HepG2 (cell line): ENCODE data around the gene VPS25. TPM values are rescaled to one million over a fixed set of nuclear protein-coding genes. Genes with fewer than 3 reads are reported as not detected.

Source experiments
- ADNP ChIP-seq: sonication (generic); formaldehyde crosslinking; IDR thresholded peaks from 2 replicates; pipeline ENCODE4 v1.4.0; 2020; ENCODE audit warnings: missing genetic modification reagents
- ATAD3A ChIP-seq: sonication (generic); formaldehyde crosslinking; IDR thresholded peaks from 2 replicates; pipeline ENCODE4 v1.4.0; 2020; ENCODE audit warnings: missing genetic modification reagents
- ATF5 ChIP-seq: sonication (generic); formaldehyde crosslinking; IDR thresholded peaks from 2 replicates; pipeline ENCODE4 v1.4.0; 2020; ENCODE audit warnings: mild to moderate bottlenecking, low read depth, missing genetic modification reagents
- FIP1L1 ChIP-seq: fragments of 200-400 bp; formaldehyde crosslinking; IDR thresholded peaks from 2 replicates; pipeline ENCODE4 v1.6.1; 2018; ENCODE audit warnings: low read depth, mild to moderate bottlenecking, low read length, moderate library complexity, borderline replicate concordance; ENCODE audit not compliant: insufficient read depth
- GABPB1 ChIP-seq: IDR thresholded peaks from 2 replicates; pipeline ENCODE4 v1.6.1; 2016; ENCODE audit warnings: mild to moderate bottlenecking, missing genetic modification reagents, moderate library complexity, missing compliant biosample characterization
- KAT2B ChIP-seq: fragments of 150-350 bp; IDR thresholded peaks from 2 replicates; pipeline ENCODE4 v1.6.1; 2014; ENCODE audit warnings: low read depth, low read length, borderline replicate concordance
- MAFK ChIP-seq, 2 experiments: IDR thresholded peaks in 1 of 2; conservative IDR thresholded peaks in 1 of 2; 2 replicates each; pipeline ENCODE4 v1.6.1; 2011; ENCODE audit warnings: improper control_type of control experiment in 2 of 2, low read length in 2 of 2
- MIER2 ChIP-seq: IDR thresholded peaks from 2 replicates; pipeline ENCODE4 v1.6.1; 2016; ENCODE audit warnings: missing biosample characterization, missing genetic modification reagents
- RCOR2 ChIP-seq: IDR thresholded peaks from 2 replicates; pipeline ENCODE4 v1.6.1; 2016; ENCODE audit warnings: missing biosample characterization, missing genetic modification reagents
- RXRA ChIP-seq: sonication (generic); formaldehyde crosslinking; IDR thresholded peaks from 2 replicates; pipeline ENCODE4 v1.5.1; 2020; ENCODE audit warnings: missing genetic modification reagents
- SIN3A ChIP-seq: IDR thresholded peaks from 2 replicates; pipeline ENCODE4 v1.6.1; 2011; ENCODE audit warnings: low read depth, mild to moderate bottlenecking, control low read depth, low read length, borderline replicate concordance
- SMAD9 ChIP-seq: sonication (generic); formaldehyde crosslinking; IDR thresholded peaks from 2 replicates; pipeline ENCODE4 v1.5.1; 2020; ENCODE audit warnings: mild to moderate bottlenecking, missing genetic modification reagents
- SOX5 ChIP-seq: IDR thresholded peaks from 2 replicates; pipeline ENCODE4 v1.6.1; 2016; ENCODE audit warnings: borderline replicate concordance
- XRCC5 ChIP-seq: fragments of 200-400 bp; formaldehyde crosslinking; optimal IDR thresholded peaks from 2 replicates; pipeline ENCODE3; 2017; ENCODE audit warnings: mild to moderate bottlenecking, low read length
- ZBTB46 ChIP-seq: sonication (generic); formaldehyde crosslinking; IDR thresholded peaks from 2 replicates; pipeline ENCODE4 v1.4.0; 2020; ENCODE audit warnings: mild to moderate bottlenecking, missing genetic modification reagents, borderline replicate concordance
- ZKSCAN5 ChIP-seq: sonication (generic); formaldehyde crosslinking; IDR thresholded peaks from 2 replicates; pipeline ENCODE4 v1.5.1; 2020; ENCODE audit warnings: mild to moderate bottlenecking, missing genetic modification reagents
- ZNF260 ChIP-seq: sonication (generic); formaldehyde crosslinking; IDR thresholded peaks from 2 replicates; pipeline ENCODE4 v1.4.0; 2020; ENCODE audit warnings: missing genetic modification reagents, low read depth, mild to moderate bottlenecking, borderline replicate concordance
- ZNF264 ChIP-seq: sonication (generic); formaldehyde crosslinking; IDR thresholded peaks from 2 replicates; pipeline ENCODE4 v1.4.0; 2020; ENCODE audit warnings: missing genetic modification reagents
- ZNF570 ChIP-seq: sonication (generic); formaldehyde crosslinking; IDR thresholded peaks from 2 replicates; pipeline ENCODE4 v1.4.0; 2020; ENCODE audit warnings: mild to moderate bottlenecking, missing genetic modification reagents, borderline replicate concordance
- ZNF766 ChIP-seq: sonication (generic); formaldehyde crosslinking; IDR thresholded peaks from 2 replicates; pipeline ENCODE4 v1.5.0; 2020; ENCODE audit warnings: missing genetic modification reagents, borderline replicate concordance
- ZNF773 ChIP-seq: sonication (generic); formaldehyde crosslinking; IDR thresholded peaks from 2 replicates; pipeline ENCODE4 v1.4.0; 2020; ENCODE audit warnings: missing genetic modification reagents, borderline replicate concordance
- ZNF776 ChIP-seq: sonication (generic); formaldehyde crosslinking; IDR thresholded peaks from 2 replicates; pipeline ENCODE4 v1.4.0; 2020; ENCODE audit warnings: mild to moderate bottlenecking, missing genetic modification reagents
- ZNF841 ChIP-seq: sonication (generic); formaldehyde crosslinking; IDR thresholded peaks from 2 replicates; pipeline ENCODE4 v1.8.1; 2023; ENCODE audit warnings: missing genetic modification reagents, borderline replicate concordance
- polyA plus RNA-seq, 8 experiments: library from polyadenylated mRNA; depleted of rRNA in 3 of 8; stranded (reverse) in 7 of 8; unstranded in 1 of 8; fragments of >200 nt; fragmentation: Illumina TruSeq in 4 of 8; extraction: Trizol in 4 of 8; gene quantifications; 2 replicates each; pipeline versions ENCODE4 v1.2.1 to v1.2.3, GENCODE V29; 2011 to 2016; ENCODE audit warnings: low read depth in 4 of 8, missing spikeins in 1 of 8, mixed read lengths in 1 of 8; ENCODE audit not compliant: insufficient read depth in 1 of 8
- total RNA-seq, 5 experiments: library from RNA; depleted of rRNA; stranded (reverse); fragments of >200 nt; fragmentation: Illumina TruSeq; extraction: Trizol; gene quantifications; 2 replicates each; pipeline ENCODE4 v1.2.3, GENCODE V29; 2016; ENCODE audit warnings: low read depth in 1 of 5
- TF ChIP-seq, protein P1 (sequence below): sonication (generic); formaldehyde crosslinking; IDR thresholded peaks from 2 replicates; pipeline ENCODE4 v1.4.0; 2020; ENCODE audit warnings: missing genetic modification reagents, borderline replicate concordance

Gene VPS25
- total and polyA plus RNA-seq, 2 of the 13 experiments (the other 11 are each of a cell fraction or from before 2014, with no cell fraction given) = 161 to 249 TPM

DNA sequence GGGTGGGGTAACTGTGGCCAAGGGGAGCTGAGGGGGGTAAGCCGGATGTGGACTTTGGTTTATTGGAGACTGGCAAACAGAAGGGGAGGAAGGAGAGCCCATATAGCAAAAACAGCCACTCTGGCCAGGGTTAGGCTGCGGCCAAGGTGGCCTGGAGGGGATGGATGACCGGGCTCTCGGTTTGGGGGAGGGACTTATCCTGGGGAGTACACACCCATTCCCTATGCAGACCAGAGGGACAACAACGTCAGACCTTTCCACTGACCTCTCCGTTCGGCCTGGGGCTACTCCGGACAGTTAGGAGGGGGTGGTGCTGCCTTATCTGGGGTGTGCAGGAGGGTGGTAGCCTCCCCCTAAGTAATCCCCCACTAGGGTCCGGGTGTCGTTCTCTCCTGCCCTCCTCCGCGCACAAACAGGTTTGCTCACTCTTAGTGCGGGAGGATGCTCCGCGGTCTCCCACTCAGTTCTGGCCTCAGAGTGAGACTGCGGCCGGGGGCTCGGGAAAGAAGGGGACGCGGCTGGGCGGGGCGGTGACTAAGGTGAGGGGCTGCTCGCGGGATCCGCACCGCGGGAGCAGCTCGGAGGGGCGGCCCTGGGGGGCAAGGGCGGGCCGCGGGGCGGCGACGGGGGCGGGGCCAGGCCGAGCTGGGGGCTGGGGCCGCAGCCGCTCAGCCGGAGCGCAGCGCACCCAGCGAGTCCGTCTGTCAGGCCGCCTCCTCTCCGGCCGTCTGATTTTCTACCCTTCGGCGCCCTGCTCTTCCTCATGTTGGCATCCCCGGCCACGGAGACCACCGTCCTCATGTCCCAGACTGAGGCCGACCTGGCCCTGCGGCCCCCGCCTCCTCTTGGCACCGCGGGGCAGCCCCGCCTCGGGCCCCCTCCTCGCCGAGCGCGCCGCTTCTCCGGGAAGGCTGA, 6.9 kb downstream of the VPS25 start, which contains the start of gene WNK4 (continued):
- TF ChIP-seq GABPB1 = peak; percentile 75
- TF ChIP-seq ATF5 = 0 out of 2 replicates have a peak, but pooled peaks have one; percentile 31
- TF ChIP-seq SIN3A = peak; percentile 63; the same call in 1 of the 2 replicates
- peak; percentile 91 for TF ChIP-seq XRCC5
- TF ChIP-seq KAT2B = no peak
- no peak for TF ChIP-seq MAFK (conservative IDR thresholded peaks at IDR 0.05 in 1 of 2, IDR thresholded peaks at IDR 0.05 in 1 of 2; ENCODE audit: low read length in 2 of 2)
- peak; percentile 55; the same call in 1 of the 2 replicates for TF ChIP-seq ZNF766
- TF ChIP-seq MIER2 = no peak
- no peak; the same call in 1 of the 2 replicates for TF ChIP-seq ZNF841 (CRISPR knock-in tag)
- no peak for TF ChIP-seq ZNF260 (CRISPR knock-in tag)
- 0 out of 2 replicates have a peak, but pooled peaks have one; percentile 37 for TF ChIP-seq ZNF776 (CRISPR knock-in tag)
- TF ChIP-seq FIP1L1 = no peak
- peak; percentile 93 for TF ChIP-seq RXRA (CRISPR knock-in tag)
- no peak; the same call in 1 of the 2 replicates for TF ChIP-seq ZNF264 (CRISPR knock-in tag)
- no peak for TF ChIP-seq ADNP (CRISPR knock-in tag)
- TF ChIP-seq SMAD9 (CRISPR knock-in tag) = no peak
- TF ChIP-seq ZKSCAN5 (CRISPR knock-in tag) = no peak
- TF ChIP-seq SOX5 (CRISPR knock-in tag) = peak; percentile 82
- peak; percentile 74 for TF ChIP-seq RCOR2 (CRISPR knock-in tag)
- 0 out of 2 replicates have a peak, but pooled peaks have one; percentile 12 for TF ChIP-seq ZNF570 (CRISPR knock-in tag)
- no peak for TF ChIP-seq ZBTB46
- no peak for TF ChIP-seq ATAD3A (CRISPR knock-in tag)
- TF ChIP-seq, protein P1, sequence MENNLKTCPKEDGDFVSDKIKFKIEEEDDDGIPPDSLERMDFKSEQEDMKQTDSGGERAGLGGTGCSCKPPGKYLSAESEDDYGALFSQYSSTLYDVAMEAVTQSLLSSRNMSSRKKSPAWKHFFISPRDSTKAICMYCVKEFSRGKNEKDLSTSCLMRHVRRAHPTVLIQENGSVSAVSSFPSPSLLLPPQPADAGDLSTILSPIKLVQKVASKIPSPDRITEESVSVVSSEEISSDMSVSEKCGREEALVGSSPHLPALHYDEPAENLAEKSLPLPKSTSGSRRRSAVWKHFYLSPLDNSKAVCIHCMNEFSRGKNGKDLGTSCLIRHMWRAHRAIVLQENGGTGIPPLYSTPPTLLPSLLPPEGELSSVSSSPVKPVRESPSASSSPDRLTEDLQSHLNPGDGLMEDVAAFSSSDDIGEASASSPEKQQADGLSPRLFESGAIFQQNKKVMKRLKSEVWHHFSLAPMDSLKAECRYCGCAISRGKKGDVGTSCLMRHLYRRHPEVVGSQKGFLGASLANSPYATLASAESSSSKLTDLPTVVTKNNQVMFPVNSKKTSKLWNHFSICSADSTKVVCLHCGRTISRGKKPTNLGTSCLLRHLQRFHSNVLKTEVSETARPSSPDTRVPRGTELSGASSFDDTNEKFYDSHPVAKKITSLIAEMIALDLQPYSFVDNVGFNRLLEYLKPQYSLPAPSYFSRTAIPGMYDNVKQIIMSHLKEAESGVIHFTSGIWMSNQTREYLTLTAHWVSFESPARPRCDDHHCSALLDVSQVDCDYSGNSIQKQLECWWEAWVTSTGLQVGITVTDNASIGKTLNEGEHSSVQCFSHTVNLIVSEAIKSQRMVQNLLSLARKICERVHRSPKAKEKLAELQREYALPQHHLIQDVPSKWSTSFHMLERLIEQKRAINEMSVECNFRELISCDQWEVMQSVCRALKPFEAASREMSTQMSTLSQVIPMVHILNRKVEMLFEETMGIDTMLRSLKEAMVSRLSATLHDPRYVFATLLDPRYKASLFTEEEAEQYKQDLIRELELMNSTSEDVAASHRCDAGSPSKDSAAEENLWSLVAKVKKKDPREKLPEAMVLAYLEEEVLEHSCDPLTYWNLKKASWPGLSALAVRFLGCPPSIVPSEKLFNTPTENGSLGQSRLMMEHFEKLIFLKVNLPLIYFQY = peak; percentile 65; the same call in 1 of the 2 replicates
- no peak for TF ChIP-seq ZNF773 (CRISPR knock-in tag)
